ENCODE data around the gene E2F1. TPM values are rescaled to one million over a fixed set of nuclear protein-coding genes. Genes with fewer than 3 reads are reported as not detected.

Gene E2F1
- total RNA-seq, 2 donors from 2014 or later, result 4.6 to 23.3 TPM

- peaks cover 13% of the 10 kb centered on the region for H3K4me1 ChIP-seq
- H3K4me3 ChIP-seq, result no peak overlapping the region
- H3K9ac ChIP-seq (ENCODE audit: low read depth in 2 of 2, low read length in 2 of 2), result no peak overlapping the region
- DNase-seq, result no peak
- intact Hi-C loops (cut with DNase I), result no loop called here
- H3K27me3 ChIP-seq, result no peaks in the 10 kb centered on the region
- H3K27ac ChIP-seq, result no peak overlapping the region
- no peaks in the 10 kb centered on the region for H3K36me3 ChIP-seq
- H3K9me3 ChIP-seq, result no peaks in the 10 kb centered on the region
- TF ChIP-seq CTCF (IDR thresholded peaks at IDR 0.05), result no peak
Measured at GRCh38 chr20:33688938-33689424, 2.8 kb upstream of the E2F1 start.

GRCh38 chr20:33687993-33688937 lies 2.1 kb upstream of the E2F1 start:
- no peak overlapping the region for H3K9ac ChIP-seq (ENCODE audit: low read depth in 2 of 2, low read length in 2 of 2)
- no peak for TF ChIP-seq CTCF (IDR thresholded peaks at IDR 0.05)
- intact Hi-C loops (cut with DNase I), result no loop called here

GRCh38 chr20:33687370-33687915 lies 1.3 kb upstream of the E2F1 start:
- Histone ChIP-seq H3K27ac (no peak overlapping the region), H3K9me3 (no peaks in the 10 kb centered on the region), H3K4me1 (peaks cover 13% of the 10 kb centered on the region), H3K9ac (ENCODE audit: low read depth in 2 of 2, low read length in 2 of 2) (no peak overlapping the region), H3K4me3 (no peak overlapping the region), H3K27me3 (no peaks in the 10 kb centered on the region), H3K36me3 (no peaks in the 10 kb centered on the region)
- no peak for DNase-seq
- intact Hi-C loops (cut with DNase I), result no loop called here
- no peak for TF ChIP-seq CTCF (IDR thresholded peaks at IDR 0.05)

More at GRCh38 chr20:33687993-33688937, 2.1 kb upstream of the E2F1 start:
- H3K27me3 ChIP-seq, result no peaks in the 10 kb centered on the region
- no peak overlapping the region for H3K4me3 ChIP-seq
- H3K36me3 ChIP-seq, result no peaks in the 10 kb centered on the region
- H3K9me3 ChIP-seq, result no peaks in the 10 kb centered on the region
- peaks cover 13% of the 10 kb centered on the region for H3K4me1 ChIP-seq
- DNase-seq, result no peak
- H3K27ac ChIP-seq, result no peak overlapping the region

GRCh38 chr20:33686984-33687366 lies 790 bp upstream of the E2F1 start:
- intact Hi-C loops (cut with DNase I), result no loop called here
- no peaks in the 10 kb centered on the region for H3K9me3 ChIP-seq
- DNase-seq, result no peak
- no peaks in the 10 kb centered on the region for H3K36me3 ChIP-seq
- H3K4me1 ChIP-seq, result peaks cover 13% of the 10 kb centered on the region
- no peak overlapping the region for H3K27ac ChIP-seq
- peak overlapping the region in 1 of 2 donors; percentile 28 for H3K9ac ChIP-seq (ENCODE audit: low read depth in 2 of 2, low read length in 2 of 2)
- peak overlapping the region; percentile 42 for H3K4me3 ChIP-seq
- H3K27me3 ChIP-seq, result no peaks in the 10 kb centered on the region
- no peak for TF ChIP-seq CTCF (IDR thresholded peaks at IDR 0.05)

- Histone ChIP-seq H3K27me3 (no peaks in the 10 kb centered on the region), H3K4me3 (peak overlapping the region; percentile 42), H3K9ac (ENCODE audit: low read depth in 2 of 2, low read length in 2 of 2) (peak overlapping the region; percentile 62 to 77), H3K27ac (no peak overlapping the region), H3K36me3 (no peaks in the 10 kb centered on the region), H3K4me1 (peaks cover 13% of the 10 kb centered on the region), H3K9me3 (no peaks in the 10 kb centered on the region)
- peak; percentile 77 for DNase-seq
- intact Hi-C loops (cut with DNase I), result no loop called here
- TF ChIP-seq CTCF (IDR thresholded peaks at IDR 0.05), result no peak
Measured at GRCh38 chr20:33685328-33686099, 671 bp downstream of the E2F1 start.

All from colonic mucosa (tissue), 4 donors.